NOMO-1 (cell line): Measurements from ENCODE around the gene GRAMD2B.
"Not testable (repeated sequence)": the region's sequence is repeated elsewhere in the genome, so short reads cannot be mapped to it uniquely, and the experiment has no call there.

Experiments used
- DNase-seq, 2 experiments: peaks; one replicate each; lab custom pipeline; 2025; ENCODE audit not compliant: unreplicated experiment in 2 of 2; lab: John Stamatoyannopoulos, UW

GRAMD2B gene

GRCh38 chr5:126422994-126423788 is at the start of gene GRAMD2B:
TSS of gene GRAMD2B (plus strand) at chr5:126423409. CDS start at chr5:126423607, 198 bp downstream.
- DNase-seq, result peak; percentile 63 to 82

- no peak for DNase-seq
These were observed 49.1 kb upstream of the GRAMD2B start for GRCh38 chr5:126374109-126374416.

- no peak for DNase-seq
These were observed 46.8 kb upstream of the GRAMD2B start for GRCh38 chr5:126376443-126376842.

- no peak for DNase-seq
These were observed 45.8 kb upstream of the GRAMD2B start for GRCh38 chr5:126377424-126377823.

GRCh38 chr5:126380316-126380715 is 42.9 kb upstream of the GRAMD2B start:
- DNase-seq, result not testable (repeated sequence)

GRCh38 chr5:126383246-126383645 is 40.0 kb upstream of the GRAMD2B start:
- no peak for DNase-seq

GRCh38 chr5:126383776-126384175 is 39.4 kb upstream of the GRAMD2B start:
- no peak for DNase-seq

- DNase-seq, result no peak
These were observed 38.2 kb upstream of the GRAMD2B start for GRCh38 chr5:126384985-126385384.

GRCh38 chr5:126385524-126386502 is 37.4 kb upstream of the GRAMD2B start:
- no peak for DNase-seq

GRCh38 chr5:126389179-126389578 is 34.0 kb upstream of the GRAMD2B start:
- DNase-seq, result no peak

- DNase-seq, result no peak
These were observed 33.2 kb upstream of the GRAMD2B start for GRCh38 chr5:126390051-126390450.

GRCh38 chr5:126391386-126391785 is 31.8 kb upstream of the GRAMD2B start:
- DNase-seq, result no peak

- no peak for DNase-seq
These were observed 28.9 kb upstream of the GRAMD2B start for GRCh38 chr5:126394211-126394788.

- no peak for DNase-seq
These were observed 28.0 kb upstream of the GRAMD2B start for GRCh38 chr5:126395198-126395597.

- no peak for DNase-seq
These were observed 27.6 kb upstream of the GRAMD2B start for GRCh38 chr5:126395605-126396004.

- DNase-seq, result not testable (repeated sequence)
These were observed 26.5 kb upstream of the GRAMD2B start for GRCh38 chr5:126396721-126397120.

GRCh38 chr5:126398791-126399190 is 24.4 kb upstream of the GRAMD2B start:
- no peak for DNase-seq

- DNase-seq, result no peak
These were observed 22.5 kb upstream of the GRAMD2B start for GRCh38 chr5:126400621-126401251.

- no peak for DNase-seq
These were observed 20.3 kb upstream of the GRAMD2B start for GRCh38 chr5:126402621-126403555.

GRCh38 chr5:126403876-126404275 is 19.3 kb upstream of the GRAMD2B start:
- DNase-seq, result no peak
